Neuronal stem cell (in vitro differentiated cells): ENCODE results near the gene CACNA1I.

Experiments used
- DNase-seq: peaks from one replicate; pipeline ENCODE4 v3.0.0-alpha.2; 2013; ENCODE audit warnings: low spot score
- H2AFZ ChIP-seq: one replicate; pipeline ENCODE4 v1.6.1; 2013; ENCODE audit warnings: mild to moderate bottlenecking, low read length, inconsistent platforms
- H2AK5ac ChIP-seq: 2 replicates; pipeline ENCODE4 v1.6.1; 2013; ENCODE audit warnings: low read depth, mild to moderate bottlenecking, inconsistent platforms, low read length, moderate library complexity, mixed read lengths
- H2BK120ac ChIP-seq: 2 replicates; pipeline ENCODE4 v1.6.1; 2013; ENCODE audit warnings: low read depth, mild to moderate bottlenecking, inconsistent platforms, low read length, moderate library complexity, mixed read lengths
- H2BK12ac ChIP-seq: one replicate; pipeline ENCODE4 v1.6.1; 2013; ENCODE audit warnings: low read length, inconsistent platforms
- H2BK15ac ChIP-seq: 2 replicates; pipeline ENCODE4 v1.6.1; 2013; ENCODE audit warnings: mild to moderate bottlenecking, low read length, inconsistent platforms, mixed read lengths
- H2BK5ac ChIP-seq: one replicate; pipeline ENCODE4 v1.6.1; 2013; ENCODE audit warnings: inconsistent platforms, mild to moderate bottlenecking, low read length, moderate library complexity
- H3K14ac ChIP-seq: one replicate; pipeline ENCODE4 v1.6.1; 2013; ENCODE audit warnings: low read length, inconsistent platforms
- H3K18ac ChIP-seq: 2 replicates; pipeline ENCODE4 v1.6.1; 2013; ENCODE audit warnings: low read length, inconsistent platforms
- H3K23ac ChIP-seq: 2 replicates; pipeline ENCODE4 v1.6.1; 2013; ENCODE audit warnings: low read depth, mild to moderate bottlenecking, mixed read lengths, low read length, inconsistent platforms; ENCODE audit not compliant: poor library complexity
- H3K27ac ChIP-seq: replicated peaks from 3 replicates; pipeline ENCODE4 v1.5.1; 2013; ENCODE audit warnings: low read length, inconsistent platforms
- H3K27me3 ChIP-seq, 3 experiments: 2 replicates each; pipeline ENCODE4 v1.6.1; 2013; ENCODE audit warnings: low read length in 3 of 3, mild to moderate bottlenecking in 2 of 3, inconsistent platforms in 1 of 3, low read depth in 1 of 3, mixed read lengths in 1 of 3, moderate library complexity in 1 of 3; ENCODE audit not compliant: control insufficient read depth in 3 of 3, insufficient read depth in 3 of 3
- H3K36me3 ChIP-seq, 2 donors: replicated peaks in 1 of 2; 2 replicates each; pipeline ENCODE4 v1.6.1; 2013; ENCODE audit warnings: low read length in 2 of 2; ENCODE audit not compliant: control insufficient read depth in 2 of 2, insufficient read depth in 2 of 2
- H3K4ac ChIP-seq: 2 replicates; pipeline ENCODE4 v1.6.1; 2013; ENCODE audit warnings: inconsistent platforms, mild to moderate bottlenecking, low read length, moderate library complexity
- H3K4me1 ChIP-seq, 2 donors: 1 replicate in 1 of 2; 2 replicates in 1 of 2; pipeline ENCODE4 v1.6.1; 2013; ENCODE audit warnings: low read length in 2 of 2, low read depth in 1 of 2; ENCODE audit not compliant: control insufficient read depth in 2 of 2, insufficient read depth in 1 of 2
- H3K4me2 ChIP-seq: one replicate; pipeline ENCODE4 v1.6.1; 2013; ENCODE audit warnings: mild to moderate bottlenecking, low read length, inconsistent platforms; ENCODE audit not compliant: insufficient read depth, poor library complexity, severe bottlenecking
- H3K4me3 ChIP-seq, 2 donors: 2 replicates each; pipeline ENCODE4 v1.5.1; 2013; ENCODE audit warnings: low read length in 2 of 2, mild to moderate bottlenecking in 2 of 2, inconsistent platforms in 1 of 2, moderate library complexity in 1 of 2
- H3K79me1 ChIP-seq: one replicate; pipeline ENCODE4 v1.6.1; 2013; ENCODE audit warnings: low read depth, mild to moderate bottlenecking, inconsistent platforms, low read length, moderate library complexity
- H3K9ac ChIP-seq: one replicate; pipeline ENCODE4 v1.6.1; 2013; ENCODE audit warnings: mild to moderate bottlenecking, low read depth, low read length, inconsistent platforms; ENCODE audit not compliant: poor library complexity
- H3K9me3 ChIP-seq, 2 donors: replicated peaks in 1 of 2; 2 replicates each; pipeline versions ENCODE3 to v1.6.1; 2013; ENCODE audit warnings: low read length in 2 of 2, mild to moderate bottlenecking in 2 of 2, inconsistent platforms in 1 of 2, low read depth in 1 of 2, mixed read lengths in 1 of 2, moderate library complexity in 1 of 2; ENCODE audit not compliant: control insufficient read depth in 2 of 2, insufficient read depth in 1 of 2
- H4K8ac ChIP-seq: one replicate; pipeline ENCODE4 v1.6.1; 2013; ENCODE audit warnings: low read depth, mild to moderate bottlenecking, inconsistent platforms, low read length, moderate library complexity
- H4K91ac ChIP-seq: one replicate; pipeline ENCODE4 v1.6.1; 2013; ENCODE audit warnings: low read length, low read depth, mild to moderate bottlenecking, inconsistent platforms; ENCODE audit not compliant: poor library complexity
- WGBS, 2 donors: extraction: QIAGEN DNeasy Blood & Tissue Kit; methylation state at CpG; one replicate each; pipeline ENCODE4 v1.1.7; 2013; ENCODE audit warnings: missing lambda C conversion rate in 2 of 2, mixed read lengths in 1 of 2; ENCODE audit not compliant: insufficient read length in 2 of 2, insufficient replicate concordance in 1 of 2; ENCODE audit errors: extremely low coverage in 2 of 2; 5-methylcytosine and 5-hydroxymethylcytosine counted together

CACNA1I gene

DNA sequence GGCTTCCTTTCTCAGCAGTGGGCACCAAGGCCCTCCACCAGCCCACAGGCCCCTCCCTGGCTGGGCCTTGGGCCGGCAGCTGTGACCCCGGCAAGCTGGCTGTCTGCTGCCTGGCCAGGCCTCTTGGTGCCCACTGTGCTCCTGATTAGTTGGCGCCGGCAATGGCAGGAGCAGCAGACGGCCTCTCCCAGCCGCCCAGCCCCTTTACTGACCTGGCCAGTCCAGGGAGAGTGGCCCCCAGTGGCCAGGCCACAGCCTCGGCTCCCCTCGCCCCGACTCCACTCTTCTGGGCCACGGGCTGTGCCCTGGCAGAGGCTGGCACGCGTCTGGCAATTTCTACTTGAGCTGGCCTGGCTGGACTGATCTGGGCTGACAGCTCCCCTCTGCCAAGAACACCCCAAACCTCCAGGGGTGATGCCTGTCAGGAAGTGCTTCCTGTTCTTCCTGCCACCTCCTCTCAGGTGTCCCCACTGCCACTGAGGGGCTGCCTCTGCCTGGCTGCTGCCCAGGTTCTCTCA is 58.1 kb downstream of the CACNA1I start:
- Histone ChIP-seq H4K91ac (no peak overlapping the region), H2BK12ac (peak overlapping the region; percentile 46), H4K8ac (no peak overlapping the region), H3K4me3 (no peak overlapping the region), H3K4ac (no peak overlapping the region), H3K9ac (no peak overlapping the region), H3K23ac (peak overlapping the region; percentile 69), H2AFZ (no peak overlapping the region), H2BK120ac (no peak overlapping the region), H3K4me1 (peaks cover 0 to 23% of the 10 kb centered on the region in 2 donors), H2BK5ac (peak overlapping the region; percentile 44), H3K36me3 (no peaks in the 10 kb centered on the region), H3K9me3 (peaks cover 0 to 5% of the 10 kb centered on the region in 2 donors), H3K27ac (no peak overlapping the region), H2AK5ac (peak overlapping the region; percentile 90), H3K14ac (peak overlapping the region; percentile 65), H2BK15ac (peak overlapping the region; percentile 95), H3K79me1 (no peaks in the 10 kb centered on the region), H3K4me2 (no peak overlapping the region), H3K18ac (peak overlapping the region; percentile 49), H3K27me3 (peaks cover 0 to 45% (median 9%) of the 10 kb centered on the region in 3 experiments)
- WGBS, 2 donors, result no CpG with 5 or more reads among the region's 12 CpGs
- DNase-seq, result no peak

- H3K4me1 ChIP-seq, result peaks cover 0 to 16% of the 10 kb centered on the region in 2 donors
- H3K23ac ChIP-seq, result peak overlapping the region; percentile 5
- peak overlapping the region; percentile 38 for H3K9ac ChIP-seq
- no peaks in the 10 kb centered on the region for H3K36me3 ChIP-seq
- peak overlapping the region; percentile 73 for H3K18ac ChIP-seq
- no peak overlapping the region for H3K4me2 ChIP-seq
- H3K4me3 ChIP-seq, result no peak overlapping the region
- H2BK12ac ChIP-seq, result peak overlapping the region; percentile 75
- H4K8ac ChIP-seq, result no peak overlapping the region
- no peak overlapping the region for H3K4ac ChIP-seq
- H3K79me1 ChIP-seq, result no peaks in the 10 kb centered on the region
- H3K27ac ChIP-seq, result no peak overlapping the region
- H2BK120ac ChIP-seq, result no peak overlapping the region
- peaks cover 0 to 6% of the 10 kb centered on the region in 2 donors for H3K9me3 ChIP-seq
- no CpG with 5 or more reads among the region's 8 CpGs for WGBS, 2 donors
- H2BK15ac ChIP-seq, result peak overlapping the region; percentile 95
- H2AK5ac ChIP-seq, result peak overlapping the region; percentile 77
- no peak overlapping the region for H4K91ac ChIP-seq
- no peak overlapping the region for H2AFZ ChIP-seq
- H2BK5ac ChIP-seq, result no peak overlapping the region
- no peak for DNase-seq
- H3K14ac ChIP-seq, result no peak overlapping the region
- peaks cover 0 to 35% (median 2%) of the 10 kb centered on the region in 3 experiments for H3K27me3 ChIP-seq
Measured at GRCh38 chr22:39629851-39630250, 59.3 kb downstream of the CACNA1I start.

- no peak overlapping the region for H4K8ac ChIP-seq
- H3K14ac ChIP-seq, result no peak overlapping the region
- H3K4me1 ChIP-seq, result peaks cover 0 to 16% of the 10 kb centered on the region in 2 donors
- no peak overlapping the region for H3K27ac ChIP-seq
- H2BK15ac ChIP-seq, result peak overlapping the region; percentile 32
- H2AK5ac ChIP-seq, result peak overlapping the region; percentile 77
- H3K79me1 ChIP-seq, result no peaks in the 10 kb centered on the region
- peak overlapping the region; percentile 77 for H3K18ac ChIP-seq
- DNase-seq, result no peak
- no peak overlapping the region for H2BK120ac ChIP-seq
- H2BK12ac ChIP-seq, result peak overlapping the region; percentile 26
- peak overlapping the region; percentile 70 for H2BK5ac ChIP-seq
- H3K4ac ChIP-seq, result no peak overlapping the region
- H3K4me2 ChIP-seq, result no peak overlapping the region
- no peak overlapping the region for H2AFZ ChIP-seq
- peaks cover 0 to 30% (median 2%) of the 10 kb centered on the region in 3 experiments for H3K27me3 ChIP-seq
- no peak overlapping the region for H4K91ac ChIP-seq
- H3K23ac ChIP-seq, result peak overlapping the region; percentile 1
- WGBS, 2 donors, result no CpG with 5 or more reads among the region's 8 CpGs
- H3K4me3 ChIP-seq, result no peak overlapping the region
- H3K9ac ChIP-seq, result peak overlapping the region; percentile 10
- no peaks in the 10 kb centered on the region for H3K36me3 ChIP-seq
- H3K9me3 ChIP-seq, result peaks cover 0 to 6% of the 10 kb centered on the region in 2 donors
Measured at GRCh38 chr22:39630721-39631120, 60.2 kb downstream of the CACNA1I start.

DNA sequence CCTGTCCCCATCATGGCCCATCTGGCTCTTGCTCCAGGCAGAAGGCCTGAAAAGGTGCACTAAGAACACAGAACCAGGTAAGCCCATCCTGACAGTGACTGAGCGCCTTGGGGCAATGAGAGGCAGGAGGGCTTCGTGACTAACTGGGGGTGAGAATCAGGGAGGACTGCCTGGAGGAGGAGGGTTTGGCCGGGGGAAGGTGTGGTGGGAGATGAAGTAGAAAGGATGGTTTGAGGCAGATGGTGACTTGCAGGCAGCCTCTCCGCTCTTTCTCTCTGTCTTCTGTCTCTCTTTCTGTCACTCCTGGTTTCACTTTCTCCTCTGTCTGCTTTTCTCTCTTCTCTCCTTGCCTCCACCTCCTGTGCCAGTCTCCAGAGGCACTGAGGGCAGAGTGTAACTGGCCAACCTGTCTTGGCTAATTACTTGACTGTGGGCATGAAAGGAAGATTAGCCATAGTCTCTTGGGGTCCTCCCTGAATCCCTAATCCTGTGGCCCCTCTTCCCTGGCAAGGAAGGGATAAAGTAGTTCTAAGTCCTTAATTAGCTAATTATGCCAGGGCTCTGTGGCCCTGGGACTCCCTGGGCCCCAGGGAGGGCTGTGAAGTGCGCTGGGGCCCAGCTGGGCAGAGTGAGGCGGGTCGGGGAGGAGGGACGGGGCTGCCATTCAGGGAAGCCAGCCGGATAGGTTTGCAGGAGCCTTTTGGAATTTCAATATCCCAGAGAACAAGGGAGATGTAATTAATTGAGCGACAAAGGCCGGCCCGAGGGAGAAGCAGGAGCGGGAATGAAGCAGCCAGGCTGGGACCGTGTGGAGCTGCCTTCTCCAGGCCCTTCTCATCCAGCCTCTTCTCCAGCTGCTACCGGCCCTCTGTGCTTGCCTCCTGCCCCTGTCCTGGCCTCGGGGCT is 61.1 kb downstream of the CACNA1I start:
- no peak overlapping the region for H3K27ac ChIP-seq
- peak overlapping the region; percentile 33 for H3K4me2 ChIP-seq
- peaks cover 0 to 6% of the 10 kb centered on the region in 2 donors for H3K9me3 ChIP-seq
- no peaks in the 10 kb centered on the region for H3K79me1 ChIP-seq
- H2BK5ac ChIP-seq, result no peak overlapping the region
- no peak overlapping the region for H2BK12ac ChIP-seq
- no peak overlapping the region for H4K8ac ChIP-seq
- peaks cover 0 to 14% of the 10 kb centered on the region in 2 donors for H3K4me1 ChIP-seq
- H2AFZ ChIP-seq, result no peak overlapping the region
- no peak overlapping the region for H2BK120ac ChIP-seq
- H3K23ac ChIP-seq, result no peak overlapping the region
- H3K4me3 ChIP-seq, result no peak overlapping the region
- peak; percentile 21 for DNase-seq
- no peak overlapping the region for H3K4ac ChIP-seq
- H2AK5ac ChIP-seq, result peak overlapping the region; percentile 77
- no peak overlapping the region for H3K14ac ChIP-seq
- no peaks in the 10 kb centered on the region for H3K36me3 ChIP-seq
- peak overlapping the region; percentile 32 for H2BK15ac ChIP-seq
- H3K27me3 ChIP-seq, result peaks cover 0 to 27% (median 2%) of the 10 kb centered on the region in 3 experiments
- H3K18ac ChIP-seq, result peak overlapping the region; percentile 61
- WGBS, 2 donors, result no CpG with 5 or more reads among the region's 16 CpGs
- peak overlapping the region; percentile 51 for H3K9ac ChIP-seq
- no peak overlapping the region for H4K91ac ChIP-seq
